ENCODE data around the gene SDHD.

The SDHD gene

DNA sequence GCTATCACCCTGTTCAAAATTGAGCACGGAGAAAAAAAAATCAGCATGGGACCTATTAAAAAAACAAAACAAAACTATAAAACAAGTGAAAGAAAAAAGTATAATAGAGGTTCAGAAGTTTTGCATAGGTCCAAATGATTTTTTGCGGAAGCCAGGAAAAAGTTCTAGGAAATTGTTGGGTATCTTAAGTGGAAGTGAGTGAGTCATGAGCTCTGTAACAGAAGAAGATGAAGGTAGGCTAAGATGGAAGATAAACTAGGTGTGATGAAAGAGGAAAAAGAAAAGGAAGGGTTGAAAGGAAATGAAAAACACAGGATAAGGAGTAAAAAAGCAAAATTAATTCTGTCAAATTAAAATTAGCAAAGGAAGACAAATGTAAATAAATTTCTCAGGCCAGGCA, 27.8 kb downstream of the SDHD start:
- no peak for DNase-seq (ENCODE audit: low read depth, low spot score)
- ChIA-PET CTCF (interaction anchor here (0.8 to 11.8 kb wide), 25 partner anchors 8 to 189 kb away, joined by 3 to 138 read pairs (median 11); partner anchors contain the start of genes BCO2, IL18, PTS and SDHD), POLR2A (interaction anchor here (0.6 kb wide), 1 partner anchor 144 kb away, joined by 3 read pairs; no protein-coding TSS in a partner anchor)

DNA sequence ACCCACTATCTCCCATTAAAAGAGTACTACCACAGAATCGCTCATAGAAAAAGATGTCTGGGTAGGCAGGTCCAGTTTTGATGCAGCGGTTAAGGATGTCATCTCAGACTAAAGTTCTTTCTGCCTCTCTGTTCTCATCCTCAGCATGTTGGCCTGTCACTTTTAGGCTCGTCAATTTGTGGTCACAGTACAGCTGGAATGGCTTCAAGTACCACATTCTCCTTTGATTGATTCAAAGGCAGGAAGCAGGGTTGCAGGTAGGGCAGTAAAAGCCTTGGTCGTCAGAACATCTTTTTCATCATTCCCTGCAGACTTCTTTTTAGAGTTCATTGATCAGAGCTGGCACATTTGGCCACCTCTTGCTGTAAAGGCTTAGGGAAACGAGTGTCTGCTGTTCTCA, 28.7 kb downstream of the SDHD start:
- POLR2A ChIA-PET = no interaction called here
- H3K4me3 ChIP-seq (ENCODE audit: low read depth, low read length) = no peak overlapping the region
- CTCF ChIA-PET = interaction anchor here (1.0 to 11.8 kb wide), 8 partner anchors 15 to 166 kb away, joined by 3 to 138 read pairs (median 44); partner anchors contain the start of gene BCO2
- TF ChIP-seq, protein P1, sequence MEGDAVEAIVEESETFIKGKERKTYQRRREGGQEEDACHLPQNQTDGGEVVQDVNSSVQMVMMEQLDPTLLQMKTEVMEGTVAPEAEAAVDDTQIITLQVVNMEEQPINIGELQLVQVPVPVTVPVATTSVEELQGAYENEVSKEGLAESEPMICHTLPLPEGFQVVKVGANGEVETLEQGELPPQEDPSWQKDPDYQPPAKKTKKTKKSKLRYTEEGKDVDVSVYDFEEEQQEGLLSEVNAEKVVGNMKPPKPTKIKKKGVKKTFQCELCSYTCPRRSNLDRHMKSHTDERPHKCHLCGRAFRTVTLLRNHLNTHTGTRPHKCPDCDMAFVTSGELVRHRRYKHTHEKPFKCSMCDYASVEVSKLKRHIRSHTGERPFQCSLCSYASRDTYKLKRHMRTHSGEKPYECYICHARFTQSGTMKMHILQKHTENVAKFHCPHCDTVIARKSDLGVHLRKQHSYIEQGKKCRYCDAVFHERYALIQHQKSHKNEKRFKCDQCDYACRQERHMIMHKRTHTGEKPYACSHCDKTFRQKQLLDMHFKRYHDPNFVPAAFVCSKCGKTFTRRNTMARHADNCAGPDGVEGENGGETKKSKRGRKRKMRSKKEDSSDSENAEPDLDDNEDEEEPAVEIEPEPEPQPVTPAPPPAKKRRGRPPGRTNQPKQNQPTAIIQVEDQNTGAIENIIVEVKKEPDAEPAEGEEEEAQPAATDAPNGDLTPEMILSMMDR (IDR thresholded peaks at IDR 0.05; ENCODE audit: insufficient read depth, low read length, missing control alignments) = no peak
- DNase-seq (ENCODE audit: low read depth, low spot score) = no peak

More for the DNA sequence above, 27.8 kb downstream of the SDHD start:
- TF ChIP-seq, protein P1 (IDR thresholded peaks at IDR 0.05; ENCODE audit: insufficient read depth, low read length, missing control alignments) = no peak
- H3K4me3 ChIP-seq (ENCODE audit: low read depth, low read length) = no peak overlapping the region

- no peak overlapping the region for H3K4me3 ChIP-seq (ENCODE audit: low read depth, low read length)
- CTCF ChIA-PET = interaction anchor here (1.0 to 11.8 kb wide), 3 partner anchors 18 to 163 kb away, joined by 5 to 138 read pairs (median 125); partner anchors contain the start of gene BCO2
- DNase-seq (ENCODE audit: low read depth, low spot score) = no peak
- TF ChIP-seq, protein P1 (IDR thresholded peaks at IDR 0.05; ENCODE audit: insufficient read depth, low read length, missing control alignments) = no peak
- POLR2A ChIA-PET = no interaction called here
Measured at GRCh38 chr11:112118176-112118575, 31.5 kb downstream of the SDHD start.

GRCh38 chr11:112121981-112122615, 35.4 kb downstream of the SDHD start:
- no peak overlapping the region for H3K4me3 ChIP-seq (ENCODE audit: low read depth, low read length)
- ChIA-PET CTCF (interaction anchor here (0.9 to 11.8 kb wide), 7 partner anchors 9 to 159 kb away, joined by 3 to 125 read pairs (median 6); partner anchors contain the start of gene BCO2), POLR2A (interaction anchor here (0.6 kb wide), 1 partner anchor 74 kb away, joined by 6 read pairs; no protein-coding TSS in a partner anchor)
- TF ChIP-seq, protein P1 (IDR thresholded peaks at IDR 0.05; ENCODE audit: insufficient read depth, low read length, missing control alignments) = no peak
- no peak for DNase-seq (ENCODE audit: low read depth, low spot score)

- no peak for DNase-seq (ENCODE audit: low read depth, low spot score)
- TF ChIP-seq, protein P1 (IDR thresholded peaks at IDR 0.05; ENCODE audit: insufficient read depth, low read length, missing control alignments) = no peak
- ChIA-PET POLR2A (no interaction called here), CTCF (interaction anchor here (4.7 to 11.8 kb wide), 2 partner anchors 10 to 158 kb away, joined by 46 to 125 read pairs; no protein-coding TSS in a partner anchor)
- no peak overlapping the region for H3K4me3 ChIP-seq (ENCODE audit: low read depth, low read length)
Measured at GRCh38 chr11:112123129-112123528, 36.5 kb downstream of the SDHD start.

GRCh38 chr11:112127056-112127455, 40.4 kb downstream of the SDHD start:
- TF ChIP-seq, protein P1 (IDR thresholded peaks at IDR 0.05; ENCODE audit: insufficient read depth, low read length, missing control alignments) = no peak
- POLR2A ChIA-PET = no interaction called here
- CTCF ChIA-PET = interaction anchor here (1.4 to 2.2 kb wide), 2 partner anchors 13 to 49 kb away, joined by 4 to 10 read pairs; partner anchors contain the start of gene BCO2
- DNase-seq (ENCODE audit: low read depth, low spot score) = no peak
- no peak overlapping the region for H3K4me3 ChIP-seq (ENCODE audit: low read depth, low read length)

All from AG04449 (cell line).